HEK293 (cell line): Measurements from ENCODE around the gene NDUFS4.

Source experiments
- CTCF ChIA-PET: fragments of 350-600 bp; formaldehyde crosslinking; extraction: SDS; loops from one replicate; lab custom pipeline; 2021; ENCODE audit warnings: antibody characterized with exemption; lab: Yijun Ruan, JAX
- POLR2A ChIA-PET: fragments of 300-600 bp; formaldehyde crosslinking; extraction: SDS; loops from one replicate; lab custom pipeline; 2020; ENCODE audit warnings: antibody characterized with exemption, inconsistent platforms; lab: Yijun Ruan, JAX
- H3K27ac ChIP-seq: fragments of 200-500 bp; sonication (Bioruptor generic); 2 replicates; pipeline ENCODE4 v1.5.1; 2014; ENCODE audit warnings: low read depth, low read length, control low read depth, inconsistent platforms; ENCODE audit errors: extremely low read depth
- H3K36me3 ChIP-seq, 2 experiments: fragments of 200-500 bp in 1 of 2; sonication (Bioruptor generic) in 1 of 2; 1 replicate in 1 of 2; 2 replicates in 1 of 2; pipeline ENCODE4 v1.5.1; 2014 to 2017; ENCODE audit warnings: inconsistent platforms in 2 of 2, low read length in 2 of 2; ENCODE audit not compliant: control insufficient read depth in 2 of 2, insufficient read depth in 1 of 2
- H3K4me1 ChIP-seq: fragments of 200-500 bp; sonication (Bioruptor generic); 2 replicates; pipeline ENCODE4 v1.5.1; 2014; ENCODE audit warnings: mild to moderate bottlenecking, low read length, inconsistent platforms; ENCODE audit not compliant: control insufficient read depth, insufficient read depth
- H3K4me3 ChIP-seq: 2 replicates; pipeline ENCODE4 v1.5.1; 2011; ENCODE audit warnings: low read depth, mild to moderate bottlenecking, control low read depth, low read length, moderate library complexity
- H3K9me3 ChIP-seq: fragments of 200-500 bp; sonication (Bioruptor generic); 2 replicates; pipeline ENCODE4 v1.5.1; 2014; ENCODE audit warnings: low read depth, low read length, inconsistent platforms; ENCODE audit not compliant: control insufficient read depth, insufficient read depth
- GLI2 ChIP-seq: fragments of 450-650 bp; formaldehyde crosslinking; IDR thresholded peaks from 2 replicates; pipeline ENCODE4; 2017; ENCODE audit warnings: missing biosample characterization, missing genetic modification characterization, low read depth, borderline replicate concordance
- GLIS1 ChIP-seq: fragments of 450-650 bp; formaldehyde crosslinking; IDR thresholded peaks from 2 replicates; pipeline ENCODE4 v1.5.1; 2016; ENCODE audit warnings: missing biosample characterization, missing genetic modification characterization
- HOXC10 ChIP-seq: sonication (generic); formaldehyde crosslinking; IDR thresholded peaks from 2 replicates; pipeline ENCODE4 v1.8.1; 2023; ENCODE audit warnings: mild to moderate bottlenecking, missing genetic modification reagents
- PBX3 ChIP-seq: sonication (generic); formaldehyde crosslinking; IDR thresholded peaks from 2 replicates; pipeline ENCODE4 v1.8.1; 2022; ENCODE audit warnings: mild to moderate bottlenecking, moderate library complexity, missing genetic modification reagents
- REPIN1 ChIP-seq: fragments of 450-650 bp; formaldehyde crosslinking; IDR thresholded peaks from 2 replicates; pipeline ENCODE4 v1.5.1; 2017; ENCODE audit warnings: missing biosample characterization, missing genetic modification characterization, low read depth
- SALL2 ChIP-seq: fragments of 450-650 bp; formaldehyde crosslinking; IDR thresholded peaks from 2 replicates; pipeline ENCODE4 v1.5.0; 2017; ENCODE audit warnings: missing biosample characterization, mild to moderate bottlenecking, missing genetic modification characterization, borderline replicate concordance
- ZBTB11 ChIP-seq: fragments of 450-650 bp; formaldehyde crosslinking; conservative IDR thresholded peaks from 2 replicates; pipeline ENCODE4 v1.5.1; 2016; ENCODE audit warnings: low read depth, missing biosample characterization, missing genetic modification characterization
- ZBTB21 ChIP-seq: fragments of 450-650 bp; formaldehyde crosslinking; IDR thresholded peaks from 2 replicates; pipeline ENCODE4 v1.5.1; 2017; ENCODE audit warnings: missing biosample characterization, missing genetic modification characterization
- ZFHX2 ChIP-seq: fragments of 450-650 bp; formaldehyde crosslinking; conservative IDR thresholded peaks from 2 replicates; pipeline ENCODE4 v1.5.1; 2016; ENCODE audit warnings: missing biosample characterization, missing genetic modification characterization
- ZNF133 ChIP-seq: fragments of 450-650 bp; formaldehyde crosslinking; IDR thresholded peaks from 2 replicates; pipeline ENCODE4 v1.5.1; 2016; ENCODE audit warnings: missing biosample characterization, missing genetic modification characterization
- ZNF184 ChIP-seq: fragments of 450-650 bp; IDR thresholded peaks from 2 replicates; pipeline ENCODE4 v1.5.1; 2018; ENCODE audit warnings: missing biosample characterization, mild to moderate bottlenecking, missing genetic modification characterization
- ZNF248 ChIP-seq: fragments of 450-650 bp; formaldehyde crosslinking; IDR thresholded peaks from 2 replicates; pipeline ENCODE4 v1.5.1; 2017; ENCODE audit warnings: missing biosample characterization, missing genetic modification characterization
- ZNF292 ChIP-seq: fragments of 450-650 bp; formaldehyde crosslinking; IDR thresholded peaks from 2 replicates; pipeline ENCODE4 v1.5.1; 2016; ENCODE audit warnings: low read depth, missing biosample characterization, missing genetic modification characterization, borderline replicate concordance
- ZNF433 ChIP-seq: fragments of 450-650 bp; formaldehyde crosslinking; IDR thresholded peaks from 2 replicates; pipeline ENCODE4 v1.5.1; 2016; ENCODE audit warnings: missing biosample characterization, missing genetic modification characterization, low read depth
- ZNF555 ChIP-seq: fragments of 450-650 bp; formaldehyde crosslinking; conservative IDR thresholded peaks from 2 replicates; pipeline ENCODE4 v1.5.1; 2017; ENCODE audit warnings: missing biosample characterization, mild to moderate bottlenecking, missing genetic modification characterization, inconsistent platforms
- ZNF600 ChIP-seq: fragments of 450-650 bp; formaldehyde crosslinking; IDR thresholded peaks from 2 replicates; pipeline ENCODE4 v1.5.1; 2016; ENCODE audit warnings: missing biosample characterization, missing genetic modification characterization
- ZNF621 ChIP-seq: fragments of 450-650 bp; formaldehyde crosslinking; IDR thresholded peaks from 2 replicates; pipeline ENCODE4 v1.5.1; 2017; ENCODE audit warnings: missing biosample characterization, missing genetic modification characterization
- ZNF664 ChIP-seq: fragments of 450-650 bp; formaldehyde crosslinking; IDR thresholded peaks from 2 replicates; pipeline ENCODE4 v1.5.1; 2016; ENCODE audit warnings: missing biosample characterization, missing genetic modification characterization

NDUFS4 gene

GRCh38 chr5:53554444-53554843 lies 6.0 kb upstream of the NDUFS4 start:
- H3K4me3 ChIP-seq = no peak overlapping the region
- no peak for TF ChIP-seq SALL2 (tag by site-specific recombination)
- no peaks in the 10 kb centered on the region for H3K9me3 ChIP-seq
- H3K4me1 ChIP-seq = peaks cover 7% of the 10 kb centered on the region; the same call in 1 of the 2 replicates
- POLR2A ChIA-PET = no interaction called here
- no peak overlapping the region for H3K27ac ChIP-seq
- no peaks in the 10 kb centered on the region for H3K36me3 ChIP-seq
- CTCF ChIA-PET = interaction anchor here (0.7 kb wide), 1 partner anchor 383 kb away, joined by 3 read pairs; no protein-coding TSS in a partner anchor

DNA sequence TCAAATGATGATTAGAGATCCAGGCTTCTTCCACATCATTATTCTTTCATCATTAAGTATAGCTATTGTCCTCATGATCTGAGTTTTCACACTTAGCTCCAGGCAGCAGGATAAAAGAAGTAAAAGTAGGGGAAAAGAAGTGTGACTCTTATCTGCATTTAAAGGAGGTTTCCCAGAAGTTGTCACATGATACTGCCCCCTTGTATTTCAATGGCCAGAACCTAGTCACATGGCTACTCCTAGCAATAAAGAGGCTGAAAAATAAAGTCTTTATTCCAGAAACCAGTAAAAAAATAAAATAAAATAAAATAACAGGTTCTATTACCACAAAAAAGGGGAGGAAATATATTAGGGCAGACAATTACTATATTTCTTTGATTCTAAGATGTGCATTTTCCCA lies 5.3 kb upstream of the NDUFS4 start:
- ChIA-PET POLR2A (no interaction called here), CTCF (no interaction called here)
- Histone ChIP-seq H3K4me1 (peaks cover 7% of the 10 kb centered on the region; the same call in 1 of the 2 replicates), H3K4me3 (no peak overlapping the region), H3K36me3 (no peaks in the 10 kb centered on the region), H3K27ac (no peak overlapping the region), H3K9me3 (no peaks in the 10 kb centered on the region)
- no peak for TF ChIP-seq PBX3

DNA sequence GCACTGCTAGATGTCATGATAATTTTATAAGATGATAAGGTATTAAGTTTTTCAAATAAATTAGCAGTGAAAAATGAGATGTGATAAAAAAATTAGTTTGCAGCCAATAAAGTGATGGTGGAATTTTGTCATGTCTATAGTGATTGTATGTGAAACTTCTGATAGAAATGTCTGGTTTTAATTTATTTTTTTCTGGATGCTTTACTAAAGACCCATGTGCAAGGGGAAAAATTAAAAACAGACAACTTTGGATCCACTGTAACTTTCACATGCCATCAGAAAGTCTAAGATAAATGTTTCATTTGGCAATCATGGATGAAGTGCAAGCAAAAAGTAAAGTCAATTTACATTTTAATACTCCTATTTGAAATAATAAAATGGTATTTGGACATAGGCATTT lies 4.4 kb upstream of the NDUFS4 start:
- no peak for TF ChIP-seq ZFHX2
- TF ChIP-seq ZBTB11 (tag by site-specific recombination) = no peak
- TF ChIP-seq ZNF621 (tag by site-specific recombination) = no peak
- TF ChIP-seq GLI2 = no peak
- TF ChIP-seq, all 188 proteins: peak for 0
- POLR2A ChIA-PET = no interaction called here
- Histone ChIP-seq H3K27ac (no peak overlapping the region), H3K4me3 (no peak overlapping the region), H3K9me3 (no peaks in the 10 kb centered on the region), H3K36me3 (no peaks in the 10 kb centered on the region), H3K4me1 (peaks cover 7% of the 10 kb centered on the region; the same call in 1 of the 2 replicates)
- CTCF ChIA-PET = no interaction called here

GRCh38 chr5:53557386-53557785 lies 3.1 kb upstream of the NDUFS4 start:
- Histone ChIP-seq H3K4me3 (no peak overlapping the region), H3K4me1 (peaks cover 9% of the 10 kb centered on the region), H3K36me3 (no peaks in the 10 kb centered on the region), H3K27ac (no peak overlapping the region), H3K9me3 (no peaks in the 10 kb centered on the region)
- CTCF ChIA-PET = interaction anchor here (0.6 to 1.3 kb wide), 2 partner anchors 11 to 174 kb away, joined by 3 to 5 read pairs; no protein-coding TSS in a partner anchor
- TF ChIP-seq ZNF184 (no peak), ZNF555 (no peak), ZNF664 (tag by site-specific recombination) (no peak), HOXC10 (CRISPR knock-in tag) (no peak), ZNF433 (tag by site-specific recombination) (no peak), ZNF600 (no peak), ZBTB21 (tag by site-specific recombination) (no peak), ZNF292 (tag by site-specific recombination) (no peak), ZFHX2 (no peak), REPIN1 (tag by site-specific recombination) (no peak), GLIS1 (no peak), ZNF248 (tag by site-specific recombination) (no peak), ZNF133 (tag by site-specific recombination) (no peak)
- POLR2A ChIA-PET = no interaction called here
